SK-N-SH treated with all-trans-retinoic acid at 6 μM for 48 hours (cell line): ENCODE results near the gene FHOD1.

Experiments
- CREB5 ChIP-seq: fragments of 250-450 bp; sonication (Bioruptor Pico); IDR thresholded peaks from 2 replicates; pipeline ENCODE4 v1.5.1; 2020; ENCODE audit warnings: low read depth, mild to moderate bottlenecking, moderate library complexity
- ISL1 ChIP-seq: fragments of 250-450 bp; sonication (Bioruptor Pico); IDR thresholded peaks from 2 replicates; pipeline ENCODE4 v2.1.2; 2022; ENCODE audit warnings: mild to moderate bottlenecking, moderate library complexity
- PATZ1 ChIP-seq: fragments of 250-450 bp; sonication (Bioruptor Pico); IDR thresholded peaks from 2 replicates; pipeline ENCODE4 v1.8.0; 2020; ENCODE audit warnings: mild to moderate bottlenecking, moderate library complexity, borderline replicate concordance
- TCF4 ChIP-seq: fragments of 250-450 bp; sonication (Bioruptor Pico); IDR thresholded peaks from 2 replicates; pipeline ENCODE4 v1.8.0; 2021; ENCODE audit warnings: mild to moderate bottlenecking, moderate library complexity, borderline replicate concordance

- no peak for TF ChIP-seq PATZ1 (CRISPR knock-in tag)
- no peak for TF ChIP-seq ISL1 (CRISPR knock-in tag)
- TF ChIP-seq CREB5 (CRISPR knock-in tag): no peak
- no peak for TF ChIP-seq TCF4 (CRISPR knock-in tag)
These were observed 57.2 kb downstream of the FHOD1 start, which contains the start of gene EXOC3L1 for GRCh38 chr16:67190041-67190440.
